Measurements from ENCODE around the gene DYNLL2.
"Not testable (repeated sequence)": the region's sequence is repeated elsewhere in the genome, so short reads cannot be mapped to it uniquely, and the experiment has no call there.

Gene DYNLL2

GRCh38 chr17:58100506-58100905, 17.3 kb downstream of the DYNLL2 start:
- H3K9me3 ChIP-seq (ENCODE audit: severe bottlenecking) = no peaks in the 10 kb centered on the region
- no peak for DNase-seq
- H3K36me3 ChIP-seq = no peaks in the 10 kb centered on the region; the same call in 1 of the 2 replicates
- H3K4me3 ChIP-seq (ENCODE audit: low read depth, low read length) = no peak overlapping the region
- H3K27me3 ChIP-seq (ENCODE audit: insufficient read depth, low read depth, severe bottlenecking) = no peaks in the 10 kb centered on the region
- no peak for TF ChIP-seq CTCF (IDR thresholded peaks at IDR 0.05; ENCODE audit: low read depth, low read length)
- no peak overlapping the region for H3K27ac ChIP-seq

- not testable (repeated sequence) for H3K27me3 ChIP-seq (ENCODE audit: insufficient read depth, low read depth, severe bottlenecking); H3K9me3 ChIP-seq (ENCODE audit: severe bottlenecking); H3K4me3 ChIP-seq (ENCODE audit: low read depth, low read length); H3K27ac ChIP-seq; DNase-seq; H3K36me3 ChIP-seq
Observed at GRCh38 chr17:58101898-58102297, 18.7 kb downstream of the DYNLL2 start.

GRCh38 chr17:58105093-58105492, 21.9 kb downstream of the DYNLL2 start:
- no peaks in the 10 kb centered on the region for H3K36me3 ChIP-seq
- peaks cover 5% of the 10 kb centered on the region for H3K9me3 ChIP-seq (ENCODE audit: severe bottlenecking)
- H3K27me3 ChIP-seq (ENCODE audit: insufficient read depth, low read depth, severe bottlenecking) = no peaks in the 10 kb centered on the region
- no peak overlapping the region for H3K27ac ChIP-seq
- no peak overlapping the region for H3K4me3 ChIP-seq (ENCODE audit: low read depth, low read length)
- DNase-seq = no peak
- TF ChIP-seq CTCF (IDR thresholded peaks at IDR 0.05; ENCODE audit: low read depth, low read length) = no peak

- TF ChIP-seq CTCF (IDR thresholded peaks at IDR 0.05; ENCODE audit: low read depth, low read length) = no peak
- no peak overlapping the region for H3K27ac ChIP-seq
- DNase-seq = no peak
Observed at GRCh38 chr17:58107306-58107705, 24.1 kb downstream of the DYNLL2 start.

GRCh38 chr17:58109197-58109596, 26.0 kb downstream of the DYNLL2 start:
- no peak for DNase-seq
- TF ChIP-seq CTCF (IDR thresholded peaks at IDR 0.05; ENCODE audit: low read depth, low read length) = no peak
- Histone ChIP-seq H3K4me3 (ENCODE audit: low read depth, low read length) (no peak overlapping the region), H3K9me3 (ENCODE audit: severe bottlenecking) (peaks cover 5% of the 10 kb centered on the region), H3K27me3 (ENCODE audit: insufficient read depth, low read depth, severe bottlenecking) (no peaks in the 10 kb centered on the region), H3K36me3 (no peaks in the 10 kb centered on the region), H3K27ac (no peak overlapping the region)

More at GRCh38 chr17:58107306-58107705, 24.1 kb downstream of the DYNLL2 start:
- Histone ChIP-seq H3K4me3 (ENCODE audit: low read depth, low read length) (no peak overlapping the region), H3K9me3 (ENCODE audit: severe bottlenecking) (peaks cover 5% of the 10 kb centered on the region), H3K36me3 (no peaks in the 10 kb centered on the region), H3K27me3 (ENCODE audit: insufficient read depth, low read depth, severe bottlenecking) (no peaks in the 10 kb centered on the region)

- DNase-seq = no peak
- Histone ChIP-seq H3K36me3 (no peaks in the 10 kb centered on the region), H3K4me3 (ENCODE audit: low read depth, low read length) (no peak overlapping the region), H3K27me3 (ENCODE audit: insufficient read depth, low read depth, severe bottlenecking) (no peaks in the 10 kb centered on the region), H3K27ac (no peak overlapping the region), H3K9me3 (ENCODE audit: severe bottlenecking) (peaks cover 5% of the 10 kb centered on the region)
- no peak for TF ChIP-seq CTCF (IDR thresholded peaks at IDR 0.05; ENCODE audit: low read depth, low read length)
Observed at GRCh38 chr17:58110012-58110411, 26.8 kb downstream of the DYNLL2 start.

All from WERI-Rb-1 (cell line).